ENCODE data around the gene SORCS2. TPM values are rescaled to one million over a fixed set of nuclear protein-coding genes. Genes with fewer than 3 reads are reported as not detected.

SORCS2 gene
- total RNA-seq, 1 donor from 2014 or later = not detected

- ATAC-seq (ENCODE audit: low read depth) = no peak
- ChIA-PET POLR2A (no interaction called here), CTCF (no interaction called here)
- TF ChIP-seq CTCF (IDR thresholded peaks at IDR 0.05) = no peak
- DNase-seq = no peak
- H3K36me3 Mint-ChIP-seq (ENCODE audit: low read depth) = no peaks in the 10 kb centered on the region
- no peak overlapping the region for H3K27ac Mint-ChIP-seq
- no peaks in the 10 kb centered on the region for H3K27me3 Mint-ChIP-seq
- no peak overlapping the region for H3K4me3 Mint-ChIP-seq
- intact Hi-C loops (cut with micrococcal nuclease) = no loop called here
- peaks cover 9% of the 10 kb centered on the region for H3K4me1 Mint-ChIP-seq
- no peaks in the 10 kb centered on the region for H3K9me3 Mint-ChIP-seq
Observed at GRCh38 chr4:7170012-7170411, 22.3 kb upstream of the SORCS2 start.

- peaks cover 9% of the 10 kb centered on the region for H3K4me1 Mint-ChIP-seq
- intact Hi-C loops (cut with micrococcal nuclease) = no loop called here
- ChIA-PET POLR2A (no interaction called here), CTCF (no interaction called here)
- no peak for TF ChIP-seq CTCF (IDR thresholded peaks at IDR 0.05)
- no peaks in the 10 kb centered on the region for H3K27me3 Mint-ChIP-seq
- ATAC-seq (ENCODE audit: low read depth) (no peak), DNase-seq (no peak)
- no peaks in the 10 kb centered on the region for H3K9me3 Mint-ChIP-seq
- H3K4me3 Mint-ChIP-seq = no peak overlapping the region
- H3K27ac Mint-ChIP-seq = no peak overlapping the region
- no peaks in the 10 kb centered on the region for H3K36me3 Mint-ChIP-seq (ENCODE audit: low read depth)
Observed at GRCh38 chr4:7171191-7171900, 21.0 kb upstream of the SORCS2 start.

GRCh38 chr4:7172508-7172907, 19.8 kb upstream of the SORCS2 start:
- Mint-ChIP-seq H3K36me3 (ENCODE audit: low read depth) (no peaks in the 10 kb centered on the region), H3K9me3 (no peaks in the 10 kb centered on the region), H3K27ac (no peak overlapping the region), H3K4me1 (peaks cover 9% of the 10 kb centered on the region), H3K27me3 (no peaks in the 10 kb centered on the region), H3K4me3 (no peak overlapping the region)
- CTCF ChIA-PET = no interaction called here
- ATAC-seq (ENCODE audit: low read depth) (no peak), DNase-seq (no peak)
- no peak for TF ChIP-seq CTCF (IDR thresholded peaks at IDR 0.05)
- intact Hi-C loops (cut with micrococcal nuclease) = no loop called here
- POLR2A ChIA-PET = no interaction called here

- ChIA-PET POLR2A (no interaction called here), CTCF (no interaction called here)
- no peak for TF ChIP-seq CTCF (IDR thresholded peaks at IDR 0.05)
- Mint-ChIP-seq H3K9me3 (no peaks in the 10 kb centered on the region), H3K27me3 (no peaks in the 10 kb centered on the region), H3K36me3 (ENCODE audit: low read depth) (no peaks in the 10 kb centered on the region), H3K4me3 (no peak overlapping the region), H3K27ac (no peak overlapping the region), H3K4me1 (peaks cover 9% of the 10 kb centered on the region)
- intact Hi-C loops (cut with micrococcal nuclease) = no loop called here
- DNase-seq = no peak
- ATAC-seq (ENCODE audit: low read depth) = no peak
Observed at GRCh38 chr4:7172946-7173345, 19.4 kb upstream of the SORCS2 start.

GRCh38 chr4:7173841-7174449, 18.4 kb upstream of the SORCS2 start:
- intact Hi-C loops (cut with micrococcal nuclease) = no loop called here
- Mint-ChIP-seq H3K4me3 (no peak overlapping the region), H3K4me1 (peaks cover 6% of the 10 kb centered on the region), H3K36me3 (ENCODE audit: low read depth) (no peaks in the 10 kb centered on the region), H3K27ac (no peak overlapping the region), H3K9me3 (no peaks in the 10 kb centered on the region), H3K27me3 (no peaks in the 10 kb centered on the region)
- DNase-seq (no peak), ATAC-seq (ENCODE audit: low read depth) (no peak)
- POLR2A ChIA-PET = no interaction called here
- CTCF ChIA-PET = no interaction called here
- no peak for TF ChIP-seq CTCF (IDR thresholded peaks at IDR 0.05)

Measured in activated B cell treated with CpG ODN at 0.5 μM for 24 hours (primary cell).